Measurements from ENCODE around the gene SLC29A3.

Gene SLC29A3

DNA sequence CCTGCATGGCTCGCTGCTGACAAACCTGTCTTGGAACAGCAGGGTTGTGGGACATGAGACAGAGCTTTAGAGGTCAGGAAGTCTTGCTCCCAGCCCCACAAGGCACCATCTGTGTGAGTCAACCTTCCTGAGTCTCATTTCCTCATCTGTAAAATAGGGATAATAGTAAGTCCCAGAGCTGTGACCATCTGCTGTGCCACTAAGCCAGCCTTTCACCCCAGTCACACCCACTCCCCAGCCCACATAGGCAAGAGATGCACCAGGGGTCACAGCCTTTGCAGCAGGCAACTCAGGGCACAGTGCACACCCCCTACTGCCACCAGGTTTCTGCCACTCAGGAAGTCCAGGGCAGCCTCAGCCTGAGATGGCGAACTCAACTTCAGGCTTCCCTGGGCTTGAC, 48.2 kb downstream of the SLC29A3 start:
- peaks cover 3% of the 10 kb centered on the region for H3K27me3 ChIP-seq (ENCODE audit: insufficient read depth, low read length, poor library complexity)
- no peaks in the 10 kb centered on the region for H3K79me2 ChIP-seq (ENCODE audit: insufficient read depth, low read length)
- no peak overlapping the region for H2AFZ ChIP-seq (ENCODE audit: low read depth, low read length)
- H3K4me1 ChIP-seq (ENCODE audit: insufficient read depth, low read length): no peaks in the 10 kb centered on the region
- H3K9ac ChIP-seq (ENCODE audit: low read depth, low read length): no peak overlapping the region
- TF ChIP-seq, protein P1, sequence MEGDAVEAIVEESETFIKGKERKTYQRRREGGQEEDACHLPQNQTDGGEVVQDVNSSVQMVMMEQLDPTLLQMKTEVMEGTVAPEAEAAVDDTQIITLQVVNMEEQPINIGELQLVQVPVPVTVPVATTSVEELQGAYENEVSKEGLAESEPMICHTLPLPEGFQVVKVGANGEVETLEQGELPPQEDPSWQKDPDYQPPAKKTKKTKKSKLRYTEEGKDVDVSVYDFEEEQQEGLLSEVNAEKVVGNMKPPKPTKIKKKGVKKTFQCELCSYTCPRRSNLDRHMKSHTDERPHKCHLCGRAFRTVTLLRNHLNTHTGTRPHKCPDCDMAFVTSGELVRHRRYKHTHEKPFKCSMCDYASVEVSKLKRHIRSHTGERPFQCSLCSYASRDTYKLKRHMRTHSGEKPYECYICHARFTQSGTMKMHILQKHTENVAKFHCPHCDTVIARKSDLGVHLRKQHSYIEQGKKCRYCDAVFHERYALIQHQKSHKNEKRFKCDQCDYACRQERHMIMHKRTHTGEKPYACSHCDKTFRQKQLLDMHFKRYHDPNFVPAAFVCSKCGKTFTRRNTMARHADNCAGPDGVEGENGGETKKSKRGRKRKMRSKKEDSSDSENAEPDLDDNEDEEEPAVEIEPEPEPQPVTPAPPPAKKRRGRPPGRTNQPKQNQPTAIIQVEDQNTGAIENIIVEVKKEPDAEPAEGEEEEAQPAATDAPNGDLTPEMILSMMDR (IDR thresholded peaks at IDR 0.05; ENCODE audit: borderline replicate concordance, extremely low read depth, low read length, poor library complexity, severe bottlenecking): no peak
- no peak for TF ChIP-seq EZH2 (IDR thresholded peaks at IDR 0.05; ENCODE audit: borderline replicate concordance, low read depth, low read length, severe bottlenecking)
- no peaks in the 10 kb centered on the region for H4K20me1 ChIP-seq (ENCODE audit: insufficient read depth, low read length)
- DNase-seq (no peak), ATAC-seq (ENCODE audit: insufficient read depth, low read depth) (no peak)
- H3K4me2 ChIP-seq (ENCODE audit: insufficient read depth, low read length): no peak overlapping the region
- no peak overlapping the region for H3K4me3 ChIP-seq (ENCODE audit: low read depth in 1 of 2, low read length in 2 of 2)
- H3K9me3 ChIP-seq (ENCODE audit: insufficient read depth, low read length, severe bottlenecking): no peaks in the 10 kb centered on the region
- peaks cover 7% of the 10 kb centered on the region for H3K36me3 ChIP-seq (ENCODE audit: insufficient read depth, low read length)
- no peak overlapping the region for H3K27ac ChIP-seq (ENCODE audit: low read length)

DNA sequence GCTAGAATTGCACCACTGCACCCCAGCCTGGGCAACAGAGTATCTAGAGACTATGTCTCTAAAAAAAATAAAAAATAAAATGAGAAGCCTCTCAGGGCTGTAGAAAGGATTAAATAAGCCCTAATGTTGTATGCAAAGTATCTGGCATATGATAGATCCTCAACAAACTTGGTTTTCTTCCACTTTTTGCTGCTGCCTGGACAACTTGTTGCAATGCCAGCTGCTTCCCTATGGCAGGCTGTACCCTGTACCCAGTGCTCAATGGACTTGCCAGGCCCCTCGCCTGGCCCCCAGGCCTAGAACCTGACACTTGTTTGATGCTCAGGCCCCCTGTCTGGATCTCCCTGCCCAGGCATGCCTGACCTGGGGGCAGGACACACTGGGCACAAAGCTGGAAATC, 49.1 kb downstream of the SLC29A3 start:
- Histone ChIP-seq H3K36me3 (ENCODE audit: insufficient read depth, low read length) (no peaks in the 10 kb centered on the region), H2AFZ (ENCODE audit: low read depth, low read length) (no peak overlapping the region), H3K9me3 (ENCODE audit: insufficient read depth, low read length, severe bottlenecking) (no peaks in the 10 kb centered on the region)

DNA sequence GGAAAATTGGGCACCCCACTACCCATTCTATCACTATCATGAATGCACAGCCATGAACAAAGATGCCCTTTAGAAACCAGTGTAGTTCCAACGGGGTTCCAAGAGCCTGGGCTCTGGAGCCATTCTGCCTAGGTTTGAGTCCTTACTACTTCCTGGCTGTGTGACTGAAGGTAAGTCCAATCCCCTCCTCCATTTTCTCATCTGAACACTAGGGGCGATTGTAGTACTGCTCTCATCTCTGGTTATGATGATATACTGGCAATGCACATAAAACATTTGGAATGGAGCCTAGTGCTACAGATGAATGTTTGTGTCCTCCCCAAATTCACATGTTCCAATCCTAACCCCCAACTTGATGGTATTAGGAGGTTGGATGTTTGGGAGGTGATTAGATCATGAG, 49.6 kb downstream of the SLC29A3 start:
- Histone ChIP-seq H3K79me2 (ENCODE audit: insufficient read depth, low read length) (no peaks in the 10 kb centered on the region), H3K27me3 (ENCODE audit: insufficient read depth, low read length, poor library complexity) (peaks cover 14% of the 10 kb centered on the region), H3K36me3 (ENCODE audit: insufficient read depth, low read length) (no peaks in the 10 kb centered on the region), H3K4me2 (ENCODE audit: insufficient read depth, low read length) (no peak overlapping the region), H4K20me1 (ENCODE audit: insufficient read depth, low read length) (no peaks in the 10 kb centered on the region), H3K27ac (ENCODE audit: low read length) (no peak overlapping the region), H2AFZ (ENCODE audit: low read depth, low read length) (no peak overlapping the region), H3K4me1 (ENCODE audit: insufficient read depth, low read length) (no peaks in the 10 kb centered on the region), H3K9ac (ENCODE audit: low read depth, low read length) (no peak overlapping the region), H3K4me3 (ENCODE audit: low read depth in 1 of 2, low read length in 2 of 2) (no peak overlapping the region), H3K9me3 (ENCODE audit: insufficient read depth, low read length, severe bottlenecking) (no peaks in the 10 kb centered on the region)
- TF ChIP-seq, protein P1 (IDR thresholded peaks at IDR 0.05; ENCODE audit: borderline replicate concordance, extremely low read depth, low read length, poor library complexity, severe bottlenecking): no peak
- no peak for TF ChIP-seq EZH2 (IDR thresholded peaks at IDR 0.05; ENCODE audit: borderline replicate concordance, low read depth, low read length, severe bottlenecking)
- ATAC-seq (ENCODE audit: insufficient read depth, low read depth) (no peak), DNase-seq (no peak)

More for the DNA sequence above, 49.1 kb downstream of the SLC29A3 start:
- DNase-seq (no peak), ATAC-seq (ENCODE audit: insufficient read depth, low read depth) (no peak)
- Histone ChIP-seq H3K4me2 (ENCODE audit: insufficient read depth, low read length) (no peak overlapping the region), H3K4me3 (ENCODE audit: low read depth in 1 of 2, low read length in 2 of 2) (no peak overlapping the region), H4K20me1 (ENCODE audit: insufficient read depth, low read length) (no peaks in the 10 kb centered on the region), H3K4me1 (ENCODE audit: insufficient read depth, low read length) (no peaks in the 10 kb centered on the region), H3K9ac (ENCODE audit: low read depth, low read length) (no peak overlapping the region), H3K27ac (ENCODE audit: low read length) (no peak overlapping the region), H3K27me3 (ENCODE audit: insufficient read depth, low read length, poor library complexity) (peaks cover 10% of the 10 kb centered on the region), H3K79me2 (ENCODE audit: insufficient read depth, low read length) (no peaks in the 10 kb centered on the region)
- TF ChIP-seq, protein P1 (IDR thresholded peaks at IDR 0.05; ENCODE audit: borderline replicate concordance, extremely low read depth, low read length, poor library complexity, severe bottlenecking): no peak

- H3K9ac ChIP-seq (ENCODE audit: low read depth, low read length): no peak overlapping the region
- no peak for ATAC-seq (ENCODE audit: insufficient read depth, low read depth)
- TF ChIP-seq EZH2 (IDR thresholded peaks at IDR 0.05; ENCODE audit: borderline replicate concordance, low read depth, low read length, severe bottlenecking): no peak
- TF ChIP-seq, protein P1 (IDR thresholded peaks at IDR 0.05; ENCODE audit: borderline replicate concordance, extremely low read depth, low read length, poor library complexity, severe bottlenecking): no peak
- H3K4me1 ChIP-seq (ENCODE audit: insufficient read depth, low read length): no peaks in the 10 kb centered on the region
- peaks cover 15% of the 10 kb centered on the region for H3K27me3 ChIP-seq (ENCODE audit: insufficient read depth, low read length, poor library complexity)
- H2AFZ ChIP-seq (ENCODE audit: low read depth, low read length): no peak overlapping the region
- H4K20me1 ChIP-seq (ENCODE audit: insufficient read depth, low read length): no peaks in the 10 kb centered on the region
- H3K4me2 ChIP-seq (ENCODE audit: insufficient read depth, low read length): no peak overlapping the region
- H3K79me2 ChIP-seq (ENCODE audit: insufficient read depth, low read length): no peaks in the 10 kb centered on the region
- H3K27ac ChIP-seq (ENCODE audit: low read length): no peak overlapping the region
- no peak for DNase-seq
- H3K36me3 ChIP-seq (ENCODE audit: insufficient read depth, low read length): no peaks in the 10 kb centered on the region
- no peak overlapping the region for H3K4me3 ChIP-seq (ENCODE audit: low read depth in 1 of 2, low read length in 2 of 2)
- H3K9me3 ChIP-seq (ENCODE audit: insufficient read depth, low read length, severe bottlenecking): no peaks in the 10 kb centered on the region
These were observed 50.5 kb downstream of the SLC29A3 start for GRCh38 chr10:71369602-71370001.

All from DND-41 (cell line).